Gastrocnemius medialis (tissue), 4 donors: ENCODE measurements around the gene ZRANB3. TPM values are rescaled to one million over a fixed set of nuclear protein-coding genes. Genes with fewer than 3 reads are reported as not detected.

Experiments
- ATAC-seq, 2 donors: fragments of 150-250 bp; one replicate each; pipeline ENCODE4 v1.9.1; 2016
- DNase-seq, 2 donors: peaks; one replicate each; pipeline ENCODE4 v3.0.0-alpha.2; 2019
- H3K27ac ChIP-seq, 4 donors: fragments of 200-600 bp; sonication (generic); 1 replicate in 1 of 4; 2 replicates in 3 of 4; pipeline ENCODE4 v1.5.1; 2016 to 2018; ENCODE audit warnings: mild to moderate bottlenecking in 2 of 4, moderate library complexity in 1 of 4
- H3K27me3 ChIP-seq, 3 donors: fragments of 200-600 bp; sonication (generic) in 2 of 3; 1 replicate in 1 of 3; 2 replicates in 2 of 3; pipeline versions ENCODE4 v1.5.1 to v1.6.0; 2016 to 2019; ENCODE audit warnings: mild to moderate bottlenecking in 1 of 3, moderate library complexity in 1 of 3
- H3K36me3 ChIP-seq, 2 donors: fragments of 200-600 bp; sonication (generic) in 1 of 2; one replicate each; pipeline ENCODE4 v1.5.1; 2017 to 2018
- H3K4me1 ChIP-seq, 2 donors: fragments of 200-600 bp; sonication (generic) in 1 of 2; one replicate each; pipeline ENCODE4 v1.5.1; 2016 to 2017; ENCODE audit warnings: mild to moderate bottlenecking in 2 of 2
- H3K4me3 ChIP-seq, 4 donors: fragments of 200-600 bp; sonication (generic) in 3 of 4; 1 replicate in 1 of 4; 2 replicates in 3 of 4; pipeline ENCODE4 v1.5.1; 2016 to 2019; ENCODE audit warnings: mild to moderate bottlenecking in 2 of 4
- H3K9me3 ChIP-seq, 3 donors: fragments of 200-600 bp; sonication (generic) in 2 of 3; 1 replicate in 1 of 3; 2 replicates in 2 of 3; pipeline ENCODE4 v1.5.1; 2016 to 2019
- POLR2A ChIP-seq, 2 donors: fragments of 450-650 bp; IDR thresholded peaks; one replicate each; pipeline ENCODE4 v1.6.1; 2017; ENCODE audit warnings: antibody characterized with exemption in 2 of 2, mild to moderate bottlenecking in 2 of 2, moderate library complexity in 2 of 2
- in situ Hi-C, 4 donors: fragments of 200-750 bp; cut with MboI; loops; one replicate each; pipeline versions ENCODE4 v1.15.0 to v1.8.0; 2017; ENCODE audit warnings: low sequenced_read_pairs in 4 of 4
- intact Hi-C: fragments of 100-400 bp; cut with DNase I; formaldehyde crosslinking; loops from one replicate; pipeline ENCODE4 v1.15.1; 2023; ENCODE audit warnings: low total_unique reads
- total RNA-seq, 4 donors: library from RNA; depleted of rRNA; stranded (reverse); fragments of >200 nt; gene quantifications; one replicate each; pipeline versions ENCODE4 v1.1.0 to v1.2.3, GENCODE V29; 2016
- TF ChIP-seq, protein P1 (sequence below), 5 experiments: fragments of 450-650 bp in 3 of 5; fragments of 200-600 bp in 2 of 5; sonication (generic) in 2 of 5; IDR thresholded peaks in 4 of 5; conservative IDR thresholded peaks in 1 of 5; 1 replicate in 4 of 5; 2 replicates in 1 of 5; pipeline ENCODE4 v1.5.1; 2016 to 2019; ENCODE audit warnings: antibody characterized with exemption in 5 of 5, mild to moderate bottlenecking in 3 of 5, moderate library complexity in 3 of 5

ZRANB3 gene
- total RNA-seq, 4 donors from 2014 or later, result 1.9 to 4.8 (median 2.9) TPM

DNA sequence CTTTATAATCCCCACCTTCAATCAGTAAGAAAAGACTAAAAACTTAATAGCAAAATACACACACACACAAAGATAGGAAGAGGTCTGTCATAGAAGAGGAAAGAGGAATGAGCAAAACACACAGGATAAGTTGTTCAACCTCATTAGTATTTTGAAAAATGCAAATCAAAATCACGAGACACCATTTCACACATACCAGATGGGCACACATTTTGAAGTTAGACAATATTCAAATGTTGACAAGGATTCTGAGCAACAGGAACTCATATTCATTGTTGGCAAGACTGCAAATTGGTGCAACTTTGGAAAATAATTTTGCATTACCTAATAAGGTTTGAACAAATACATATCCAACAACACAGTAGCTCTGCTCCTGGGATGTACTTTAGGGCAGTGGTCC lies 351.3 kb downstream of the ZRANB3 start:
- DNase-seq (no peak), ATAC-seq (no peak)
- Histone ChIP-seq H3K4me3 (no peak overlapping the region), H3K27me3 (no peaks in the 10 kb centered on the region), H3K4me1 (no peaks in the 10 kb centered on the region), H3K36me3 (peaks cover 0 to 5% of the 10 kb centered on the region in 2 donors), H3K27ac (no peak overlapping the region), H3K9me3 (no peaks in the 10 kb centered on the region)
- intact Hi-C loops, result no loop called here
- in situ Hi-C loops, result no loop called here
- no peak for TF ChIP-seq POLR2A (IDR thresholded peaks at IDR 0.05)
- TF ChIP-seq, protein P1, sequence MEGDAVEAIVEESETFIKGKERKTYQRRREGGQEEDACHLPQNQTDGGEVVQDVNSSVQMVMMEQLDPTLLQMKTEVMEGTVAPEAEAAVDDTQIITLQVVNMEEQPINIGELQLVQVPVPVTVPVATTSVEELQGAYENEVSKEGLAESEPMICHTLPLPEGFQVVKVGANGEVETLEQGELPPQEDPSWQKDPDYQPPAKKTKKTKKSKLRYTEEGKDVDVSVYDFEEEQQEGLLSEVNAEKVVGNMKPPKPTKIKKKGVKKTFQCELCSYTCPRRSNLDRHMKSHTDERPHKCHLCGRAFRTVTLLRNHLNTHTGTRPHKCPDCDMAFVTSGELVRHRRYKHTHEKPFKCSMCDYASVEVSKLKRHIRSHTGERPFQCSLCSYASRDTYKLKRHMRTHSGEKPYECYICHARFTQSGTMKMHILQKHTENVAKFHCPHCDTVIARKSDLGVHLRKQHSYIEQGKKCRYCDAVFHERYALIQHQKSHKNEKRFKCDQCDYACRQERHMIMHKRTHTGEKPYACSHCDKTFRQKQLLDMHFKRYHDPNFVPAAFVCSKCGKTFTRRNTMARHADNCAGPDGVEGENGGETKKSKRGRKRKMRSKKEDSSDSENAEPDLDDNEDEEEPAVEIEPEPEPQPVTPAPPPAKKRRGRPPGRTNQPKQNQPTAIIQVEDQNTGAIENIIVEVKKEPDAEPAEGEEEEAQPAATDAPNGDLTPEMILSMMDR (IDR thresholded peaks at IDR 0.05 in 4 of 5, conservative IDR thresholded peaks at IDR 0.05 in 1 of 5), result no peak

DNA sequence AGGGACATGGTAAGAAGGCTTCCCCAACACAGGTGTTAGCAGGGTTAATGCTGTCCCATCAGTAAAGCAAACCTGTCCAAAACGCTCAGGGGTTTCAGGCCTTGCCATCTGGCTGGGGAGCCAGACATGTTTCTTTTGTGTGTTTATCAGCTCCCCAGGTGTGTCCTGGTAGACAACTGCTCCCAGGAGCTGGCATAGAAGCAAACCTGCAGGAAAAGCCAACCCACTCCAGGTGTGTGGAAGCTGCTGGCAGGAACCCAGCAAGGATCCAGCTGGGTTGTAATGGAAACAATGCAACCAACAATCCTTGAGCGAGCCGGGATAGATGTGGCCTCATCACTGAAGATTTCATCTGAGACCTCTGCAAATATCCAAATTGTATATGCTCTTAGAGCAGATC lies 355.8 kb downstream of the ZRANB3 start:
- peaks cover 0 to 24% of the 10 kb centered on the region in 2 donors for H3K36me3 ChIP-seq
- no peak overlapping the region for H3K4me3 ChIP-seq
- H3K4me1 ChIP-seq, result no peaks in the 10 kb centered on the region
- no peaks in the 10 kb centered on the region for H3K27me3 ChIP-seq
- TF ChIP-seq POLR2A (IDR thresholded peaks at IDR 0.05), result no peak
- TF ChIP-seq, protein P1 (IDR thresholded peaks at IDR 0.05 in 4 of 5, conservative IDR thresholded peaks at IDR 0.05 in 1 of 5), result no peak
- no peak for DNase-seq
- in situ Hi-C loops, result no loop called here
- intact Hi-C loops, result no loop called here
- no peak for ATAC-seq
- no peak overlapping the region for H3K27ac ChIP-seq
- H3K9me3 ChIP-seq, result no peaks in the 10 kb centered on the region

DNA sequence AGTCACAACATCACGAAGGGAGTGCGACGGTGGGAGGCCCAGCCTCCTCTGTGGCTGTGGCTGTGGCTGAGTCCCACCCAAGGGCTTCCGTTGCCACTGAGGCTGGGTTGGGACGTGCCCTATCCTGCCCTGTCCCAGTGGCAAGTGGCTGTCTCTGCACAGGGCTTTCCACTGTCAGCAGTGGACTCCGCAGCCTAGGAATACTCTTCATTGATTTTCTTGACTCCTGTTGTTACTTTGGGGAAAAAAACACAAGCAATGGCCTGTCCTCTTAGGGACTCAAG lies 356.3 kb downstream of the ZRANB3 start:
- Histone ChIP-seq H3K4me3 (no peak overlapping the region), H3K27ac (no peak overlapping the region), H3K4me1 (no peaks in the 10 kb centered on the region), H3K36me3 (peaks cover 0 to 28% of the 10 kb centered on the region in 2 donors), H3K9me3 (no peaks in the 10 kb centered on the region), H3K27me3 (no peaks in the 10 kb centered on the region)
- DNase-seq (no peak), ATAC-seq (no peak)
- intact Hi-C loops (no loop called here), in situ Hi-C loops (no loop called here)
- TF ChIP-seq, protein P1 (IDR thresholded peaks at IDR 0.05 in 4 of 5, conservative IDR thresholded peaks at IDR 0.05 in 1 of 5), result no peak
- no peak for TF ChIP-seq POLR2A (IDR thresholded peaks at IDR 0.05)

DNA sequence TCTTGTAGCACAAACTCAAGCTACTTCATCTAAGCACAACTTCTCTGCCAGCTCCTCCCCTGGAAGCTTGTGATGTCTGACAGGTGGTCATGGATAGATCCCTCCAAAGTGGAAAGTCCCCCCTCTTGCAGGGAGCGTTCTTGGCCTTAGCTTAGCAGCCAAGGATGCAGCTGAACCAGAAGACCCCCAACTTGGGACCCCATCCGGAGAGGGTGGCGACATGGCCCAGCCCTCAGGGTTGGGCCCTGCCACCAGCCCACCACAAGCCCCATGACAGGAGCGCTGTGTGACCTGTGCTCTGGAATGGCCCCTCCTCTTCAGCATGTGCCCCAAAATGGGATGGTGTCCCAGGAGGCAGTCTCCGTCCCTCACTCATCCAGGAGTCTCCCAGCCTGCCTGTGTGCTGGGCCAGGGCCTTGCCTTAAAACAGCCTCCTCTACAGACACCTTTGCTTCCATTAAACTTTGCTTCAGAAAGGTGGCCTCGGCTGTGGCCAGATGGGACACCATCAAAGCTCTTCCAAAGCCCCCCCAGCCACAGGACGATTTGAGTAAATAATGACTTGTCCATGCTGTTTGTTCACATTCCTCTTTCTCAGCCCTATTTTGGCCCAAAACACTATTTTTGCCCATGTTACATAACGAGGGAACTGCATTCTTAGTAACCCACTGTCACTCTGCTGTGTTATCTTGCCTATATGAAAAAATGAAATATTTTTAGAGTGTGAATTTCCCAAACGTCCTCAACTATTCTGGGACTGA lies 356.8 kb downstream of the ZRANB3 start:
- TF ChIP-seq POLR2A (IDR thresholded peaks at IDR 0.05), result no peak
- TF ChIP-seq, protein P1 (IDR thresholded peaks at IDR 0.05 in 4 of 5, conservative IDR thresholded peaks at IDR 0.05 in 1 of 5), result no peak
- no peak overlapping the region for H3K27ac ChIP-seq
- ATAC-seq, result no peak

More for the DNA sequence above, 356.8 kb downstream of the ZRANB3 start:
- Histone ChIP-seq H3K4me1 (no peaks in the 10 kb centered on the region), H3K36me3 (peaks cover 0 to 33% of the 10 kb centered on the region in 2 donors), H3K4me3 (no peak overlapping the region), H3K27me3 (no peaks in the 10 kb centered on the region), H3K9me3 (no peaks in the 10 kb centered on the region)
- in situ Hi-C loops, result no loop called here
- intact Hi-C loops, result no loop called here
- no peak for DNase-seq
